Mucosa of stomach (tissue), 1 donor: ENCODE results near the gene SYNPR.

Experiments
- H3K27me3 ChIP-seq: one replicate; pipeline ENCODE4 v1.7.0; 2013; ENCODE audit warnings: mild to moderate bottlenecking, low read length; ENCODE audit not compliant: control insufficient read depth, insufficient read depth
- H3K36me3 ChIP-seq: one replicate; pipeline ENCODE4 v1.7.0; 2013; ENCODE audit warnings: low read length; ENCODE audit not compliant: control insufficient read depth, insufficient read depth
- H3K4me1 ChIP-seq: one replicate; pipeline ENCODE4 v1.7.0; 2013; ENCODE audit warnings: mild to moderate bottlenecking, low read length; ENCODE audit not compliant: control insufficient read depth, insufficient read depth
- H3K4me3 ChIP-seq: one replicate; pipeline ENCODE4 v1.7.0; 2013; ENCODE audit warnings: low read length
- H3K9ac ChIP-seq: one replicate; pipeline ENCODE4 v1.7.0; 2013; ENCODE audit warnings: mild to moderate bottlenecking, low read length, moderate library complexity
- H3K9me3 ChIP-seq: one replicate; pipeline ENCODE4 v1.7.0; 2013; ENCODE audit warnings: mild to moderate bottlenecking, low read length, moderate library complexity; ENCODE audit not compliant: control insufficient read depth
- donor health status: Pancreatic carcinoma.

SYNPR gene

GRCh38 chr3:63352008-63352279 is 73.8 kb downstream of the SYNPR start:
- no peaks in the 10 kb centered on the region for H3K9me3 ChIP-seq
- H3K4me3 ChIP-seq: no peak overlapping the region
- H3K9ac ChIP-seq: no peak overlapping the region
- no peaks in the 10 kb centered on the region for H3K36me3 ChIP-seq
- no peaks in the 10 kb centered on the region for H3K27me3 ChIP-seq
- H3K4me1 ChIP-seq: no peaks in the 10 kb centered on the region

GRCh38 chr3:63353383-63353782 is 75.3 kb downstream of the SYNPR start:
- no peak overlapping the region for H3K9ac ChIP-seq
- H3K4me1 ChIP-seq: no peaks in the 10 kb centered on the region
- no peaks in the 10 kb centered on the region for H3K9me3 ChIP-seq
- H3K36me3 ChIP-seq: no peaks in the 10 kb centered on the region
- H3K4me3 ChIP-seq: no peak overlapping the region
- H3K27me3 ChIP-seq: no peaks in the 10 kb centered on the region

GRCh38 chr3:63354160-63354559 is 76.1 kb downstream of the SYNPR start:
- Histone ChIP-seq H3K4me1 (no peaks in the 10 kb centered on the region), H3K36me3 (no peaks in the 10 kb centered on the region), H3K27me3 (no peaks in the 10 kb centered on the region), H3K4me3 (no peak overlapping the region), H3K9me3 (no peaks in the 10 kb centered on the region), H3K9ac (no peak overlapping the region)

GRCh38 chr3:63355809-63356208 is 77.7 kb downstream of the SYNPR start:
- H3K9me3 ChIP-seq: no peaks in the 10 kb centered on the region
- H3K9ac ChIP-seq: no peak overlapping the region
- no peaks in the 10 kb centered on the region for H3K4me1 ChIP-seq
- H3K27me3 ChIP-seq: no peaks in the 10 kb centered on the region
- no peak overlapping the region for H3K4me3 ChIP-seq
- no peaks in the 10 kb centered on the region for H3K36me3 ChIP-seq

GRCh38 chr3:63364495-63364894 is 86.4 kb downstream of the SYNPR start:
- Histone ChIP-seq H3K27me3 (no peaks in the 10 kb centered on the region), H3K4me1 (no peaks in the 10 kb centered on the region), H3K4me3 (no peak overlapping the region), H3K9ac (no peak overlapping the region), H3K9me3 (no peaks in the 10 kb centered on the region), H3K36me3 (no peaks in the 10 kb centered on the region)

- no peak overlapping the region for H3K4me3 ChIP-seq
- H3K9ac ChIP-seq: no peak overlapping the region
- no peaks in the 10 kb centered on the region for H3K9me3 ChIP-seq
- no peaks in the 10 kb centered on the region for H3K4me1 ChIP-seq
- no peaks in the 10 kb centered on the region for H3K27me3 ChIP-seq
- H3K36me3 ChIP-seq: no peaks in the 10 kb centered on the region
Measured at GRCh38 chr3:63364910-63365309, 86.8 kb downstream of the SYNPR start.

- Histone ChIP-seq H3K9me3 (no peaks in the 10 kb centered on the region), H3K4me3 (no peak overlapping the region), H3K4me1 (no peaks in the 10 kb centered on the region), H3K9ac (no peak overlapping the region), H3K27me3 (no peaks in the 10 kb centered on the region), H3K36me3 (no peaks in the 10 kb centered on the region)
Measured at GRCh38 chr3:63365671-63366070, 87.6 kb downstream of the SYNPR start.

GRCh38 chr3:63370094-63370493 is 92.0 kb downstream of the SYNPR start:
- Histone ChIP-seq H3K4me3 (no peak overlapping the region), H3K9me3 (no peaks in the 10 kb centered on the region), H3K27me3 (no peaks in the 10 kb centered on the region)

GRCh38 chr3:63383040-63383439 is 104.9 kb downstream of the SYNPR start:
- Histone ChIP-seq H3K4me1 (no peaks in the 10 kb centered on the region), H3K27me3 (no peaks in the 10 kb centered on the region), H3K36me3 (no peaks in the 10 kb centered on the region), H3K9ac (no peak overlapping the region), H3K9me3 (no peaks in the 10 kb centered on the region), H3K4me3 (no peak overlapping the region)

More at GRCh38 chr3:63370094-63370493, 92.0 kb downstream of the SYNPR start:
- no peak overlapping the region for H3K9ac ChIP-seq
- H3K36me3 ChIP-seq: no peaks in the 10 kb centered on the region
- H3K4me1 ChIP-seq: no peaks in the 10 kb centered on the region

- Histone ChIP-seq H3K4me1 (no peaks in the 10 kb centered on the region), H3K36me3 (no peaks in the 10 kb centered on the region), H3K4me3 (no peak overlapping the region), H3K27me3 (no peaks in the 10 kb centered on the region), H3K9me3 (no peaks in the 10 kb centered on the region), H3K9ac (no peak overlapping the region)
Measured at GRCh38 chr3:63384382-63384781, 106.3 kb downstream of the SYNPR start.

- Histone ChIP-seq H3K9ac (no peak overlapping the region), H3K27me3 (no peaks in the 10 kb centered on the region), H3K4me1 (no peaks in the 10 kb centered on the region)
Measured at GRCh38 chr3:63385629-63386028, 107.5 kb downstream of the SYNPR start.

GRCh38 chr3:63386568-63386967 is 108.5 kb downstream of the SYNPR start:
- Histone ChIP-seq H3K36me3 (no peaks in the 10 kb centered on the region), H3K4me3 (no peak overlapping the region), H3K4me1 (no peaks in the 10 kb centered on the region), H3K9ac (no peak overlapping the region), H3K9me3 (no peaks in the 10 kb centered on the region), H3K27me3 (no peaks in the 10 kb centered on the region)

More at GRCh38 chr3:63385629-63386028, 107.5 kb downstream of the SYNPR start:
- Histone ChIP-seq H3K9me3 (no peaks in the 10 kb centered on the region), H3K4me3 (no peak overlapping the region), H3K36me3 (no peaks in the 10 kb centered on the region)

- no peak overlapping the region for H3K9ac ChIP-seq
- no peaks in the 10 kb centered on the region for H3K27me3 ChIP-seq
- H3K4me3 ChIP-seq: no peak overlapping the region
- no peaks in the 10 kb centered on the region for H3K36me3 ChIP-seq
- H3K9me3 ChIP-seq: no peaks in the 10 kb centered on the region
- no peaks in the 10 kb centered on the region for H3K4me1 ChIP-seq
Measured at GRCh38 chr3:63387568-63387967, 109.5 kb downstream of the SYNPR start.
